Tibial nerve (tissue), 4 donors: Measurements from ENCODE around the gene PRKAG3. TPM values are rescaled to one million over a fixed set of nuclear protein-coding genes. Genes with fewer than 3 reads are reported as not detected.

ENCODE experiments used
- DNase-seq, 2 donors: peaks; one replicate each; pipeline ENCODE4 v3.0.0-alpha.2; 2019; ENCODE audit warnings: low spot score in 2 of 2
- H3K27ac ChIP-seq, 4 donors: fragments of 200-600 bp; sonication (generic) in 3 of 4; one replicate each; pipeline ENCODE4 v1.5.1; 2017 to 2019; ENCODE audit warnings: mild to moderate bottlenecking in 1 of 4
- H3K27me3 ChIP-seq, 2 donors: fragments of 200-600 bp; sonication (generic) in 1 of 2; one replicate each; pipeline versions ENCODE4 v1.5.1 to v1.6.0; 2017 to 2019
- H3K36me3 ChIP-seq, 3 donors: fragments of 200-600 bp; sonication (generic); one replicate each; pipeline ENCODE4 v1.5.1; 2018 to 2019
- H3K4me1 ChIP-seq, 4 donors: fragments of 200-600 bp; sonication (generic) in 3 of 4; one replicate each; pipeline ENCODE4 v1.5.1; 2017 to 2019
- H3K4me3 ChIP-seq, 4 donors: fragments of 200-600 bp; sonication (generic) in 3 of 4; one replicate each; pipeline ENCODE4 v1.5.1; 2017 to 2019; ENCODE audit warnings: mild to moderate bottlenecking in 1 of 4, moderate library complexity in 1 of 4
- H3K9me3 ChIP-seq, 4 donors: fragments of 200-600 bp; sonication (generic) in 3 of 4; one replicate each; pipeline ENCODE4 v1.5.1; 2017 to 2019
- EP300 ChIP-seq, 2 donors: sonication (generic); formaldehyde crosslinking; IDR thresholded peaks; one replicate each; pipeline ENCODE4 v1.6.1; 2017; ENCODE audit warnings: antibody characterized with exemption in 2 of 2, mild to moderate bottlenecking in 1 of 2
- POLR2A ChIP-seq, 2 donors: fragments of 450-650 bp; IDR thresholded peaks; one replicate each; pipeline ENCODE4 v1.6.1; 2017; ENCODE audit warnings: antibody characterized with exemption in 2 of 2, mild to moderate bottlenecking in 2 of 2, moderate library complexity in 2 of 2
- WGBS, 2 donors: methylation state at CpG; one replicate each; pipeline ENCODE4 v1.1.5; 2018; 5-methylcytosine and 5-hydroxymethylcytosine counted together
- total RNA-seq, 4 donors: library from RNA; depleted of rRNA; stranded (reverse); fragments of >200 nt; gene quantifications; one replicate each; pipeline ENCODE4 v1.1.0, GENCODE V29; 2016
- TF ChIP-seq, protein P1 (sequence below), 5 experiments: fragments of 200-600 bp in 3 of 5; fragments of 450-650 bp in 2 of 5; sonication (generic) in 3 of 5; IDR thresholded peaks; one replicate each; pipeline ENCODE4 v1.5.1; 2016 to 2019; ENCODE audit warnings: antibody characterized with exemption in 5 of 5, mild to moderate bottlenecking in 3 of 5, moderate library complexity in 2 of 5

Gene PRKAG3
- total RNA-seq, 4 donors from 2014 or later, result not detected

DNA sequence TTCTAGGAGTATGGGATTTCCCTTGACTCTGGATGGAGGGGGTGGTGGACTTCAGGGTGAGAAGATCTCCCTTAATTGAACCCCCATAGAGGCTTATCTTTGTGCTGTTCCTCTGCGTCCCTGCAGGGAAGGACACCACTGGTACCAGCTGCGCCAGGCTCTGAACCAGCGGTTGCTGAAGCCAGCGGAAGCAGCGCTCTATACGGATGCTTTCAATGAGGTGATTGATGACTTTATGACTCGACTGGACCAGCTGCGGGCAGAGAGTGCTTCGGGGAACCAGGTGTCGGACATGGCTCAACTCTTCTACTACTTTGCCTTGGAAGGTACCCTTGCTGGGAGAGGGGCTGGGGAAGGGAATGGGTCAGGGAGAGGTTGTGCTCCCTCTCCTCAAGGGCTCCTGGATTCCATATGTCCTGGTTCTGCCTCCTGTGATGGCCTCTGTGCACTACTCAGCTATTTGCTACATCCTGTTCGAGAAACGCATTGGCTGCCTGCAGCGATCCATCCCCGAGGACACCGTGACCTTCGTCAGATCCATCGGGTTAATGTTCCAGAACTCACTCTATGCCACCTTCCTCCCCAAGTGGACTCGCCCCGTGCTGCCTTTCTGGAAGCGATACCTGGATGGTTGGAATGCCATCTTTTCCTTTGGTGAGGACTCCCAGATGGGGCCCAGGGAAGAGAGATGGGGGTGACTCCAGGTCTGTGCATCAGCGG lies 19.3 kb downstream of the PRKAG3 start:
- Histone ChIP-seq H3K9me3 (no peaks in the 10 kb centered on the region), H3K36me3 (peaks cover 0 to 64% (median 16%) of the 10 kb centered on the region in 3 donors), H3K4me1 (peaks cover 0 to 19% (median 0%) of the 10 kb centered on the region in 4 donors), H3K4me3 (no peak overlapping the region), H3K27ac (no peak overlapping the region), H3K27me3 (no peaks in the 10 kb centered on the region)
- 95 to 96% methylated on average over 21 of the region's 21 CpGs for WGBS, 2 donors
- no peak for DNase-seq
- TF ChIP-seq POLR2A (IDR thresholded peaks at IDR 0.05) (no peak), EP300 (IDR thresholded peaks at IDR 0.05) (no peak)
- TF ChIP-seq, protein P1, sequence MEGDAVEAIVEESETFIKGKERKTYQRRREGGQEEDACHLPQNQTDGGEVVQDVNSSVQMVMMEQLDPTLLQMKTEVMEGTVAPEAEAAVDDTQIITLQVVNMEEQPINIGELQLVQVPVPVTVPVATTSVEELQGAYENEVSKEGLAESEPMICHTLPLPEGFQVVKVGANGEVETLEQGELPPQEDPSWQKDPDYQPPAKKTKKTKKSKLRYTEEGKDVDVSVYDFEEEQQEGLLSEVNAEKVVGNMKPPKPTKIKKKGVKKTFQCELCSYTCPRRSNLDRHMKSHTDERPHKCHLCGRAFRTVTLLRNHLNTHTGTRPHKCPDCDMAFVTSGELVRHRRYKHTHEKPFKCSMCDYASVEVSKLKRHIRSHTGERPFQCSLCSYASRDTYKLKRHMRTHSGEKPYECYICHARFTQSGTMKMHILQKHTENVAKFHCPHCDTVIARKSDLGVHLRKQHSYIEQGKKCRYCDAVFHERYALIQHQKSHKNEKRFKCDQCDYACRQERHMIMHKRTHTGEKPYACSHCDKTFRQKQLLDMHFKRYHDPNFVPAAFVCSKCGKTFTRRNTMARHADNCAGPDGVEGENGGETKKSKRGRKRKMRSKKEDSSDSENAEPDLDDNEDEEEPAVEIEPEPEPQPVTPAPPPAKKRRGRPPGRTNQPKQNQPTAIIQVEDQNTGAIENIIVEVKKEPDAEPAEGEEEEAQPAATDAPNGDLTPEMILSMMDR (IDR thresholded peaks at IDR 0.05), result no peak

DNA sequence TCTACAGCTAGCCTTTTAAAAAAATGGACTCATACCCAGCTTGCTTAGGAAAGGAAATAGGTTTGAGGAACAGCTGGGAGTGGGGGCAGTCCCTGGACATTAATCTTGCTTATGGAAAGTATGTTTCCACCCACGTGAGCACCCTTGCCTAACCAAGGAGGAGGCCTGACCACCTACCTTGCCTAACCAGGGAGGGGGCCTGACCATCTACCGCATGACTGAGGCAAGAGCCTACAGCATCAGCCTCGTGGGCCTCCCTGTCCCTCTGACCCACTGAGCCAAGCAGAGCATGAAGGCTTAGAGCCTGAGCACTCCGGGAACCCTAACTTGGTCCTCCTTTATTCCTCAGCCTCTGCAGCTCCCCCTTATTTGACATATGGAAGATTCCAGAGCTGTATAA lies 20.2 kb downstream of the PRKAG3 start:
- DNase-seq, result no peak
- TF ChIP-seq EP300 (IDR thresholded peaks at IDR 0.05), result no peak
- TF ChIP-seq POLR2A (IDR thresholded peaks at IDR 0.05), result no peak
- TF ChIP-seq, protein P1 (IDR thresholded peaks at IDR 0.05), result no peak
- no peaks in the 10 kb centered on the region for H3K9me3 ChIP-seq
- no peak overlapping the region for H3K4me3 ChIP-seq
- no peaks in the 10 kb centered on the region for H3K27me3 ChIP-seq
- peaks cover 0 to 55% (median 16%) of the 10 kb centered on the region in 3 donors for H3K36me3 ChIP-seq
- WGBS, 2 donors, result 52 to 73% methylated on average over 4 of the region's 4 CpGs
- H3K4me1 ChIP-seq, result peaks cover 0 to 27% (median 4%) of the 10 kb centered on the region in 4 donors
- no peak overlapping the region for H3K27ac ChIP-seq

DNA sequence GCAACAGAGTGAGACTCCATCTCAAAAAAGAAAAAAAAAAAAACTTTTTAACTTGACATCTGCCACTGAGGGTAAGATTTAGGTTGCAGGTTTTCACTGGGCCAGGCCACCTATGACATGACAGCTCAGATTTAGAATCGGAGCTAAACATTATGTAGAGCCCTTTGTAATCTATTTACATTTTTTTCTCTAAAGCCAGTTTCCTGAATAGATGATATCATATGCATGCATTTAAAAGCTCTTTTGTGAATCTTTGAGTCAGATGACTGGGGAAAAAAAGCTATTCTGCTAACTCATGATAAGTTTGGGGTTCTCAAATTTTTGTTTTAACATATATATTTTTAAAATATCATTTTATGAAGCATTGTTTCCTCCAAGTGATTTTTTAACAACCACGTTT lies 21.3 kb downstream of the PRKAG3 start:
- no peak overlapping the region for H3K4me3 ChIP-seq
- H3K36me3 ChIP-seq, result peaks cover 0 to 44% (median 16%) of the 10 kb centered on the region in 3 donors
- H3K27ac ChIP-seq, result no peak overlapping the region
- WGBS, 2 donors, result 37 to 56% methylated on average over 2 of the region's 2 CpGs
- no peak for DNase-seq
- no peaks in the 10 kb centered on the region for H3K27me3 ChIP-seq
- TF ChIP-seq, protein P1 (IDR thresholded peaks at IDR 0.05), result no peak
- TF ChIP-seq POLR2A (IDR thresholded peaks at IDR 0.05) (no peak), EP300 (IDR thresholded peaks at IDR 0.05) (no peak)
- H3K9me3 ChIP-seq, result no peaks in the 10 kb centered on the region
- peaks cover 0 to 34% (median 10%) of the 10 kb centered on the region in 4 donors for H3K4me1 ChIP-seq

DNA sequence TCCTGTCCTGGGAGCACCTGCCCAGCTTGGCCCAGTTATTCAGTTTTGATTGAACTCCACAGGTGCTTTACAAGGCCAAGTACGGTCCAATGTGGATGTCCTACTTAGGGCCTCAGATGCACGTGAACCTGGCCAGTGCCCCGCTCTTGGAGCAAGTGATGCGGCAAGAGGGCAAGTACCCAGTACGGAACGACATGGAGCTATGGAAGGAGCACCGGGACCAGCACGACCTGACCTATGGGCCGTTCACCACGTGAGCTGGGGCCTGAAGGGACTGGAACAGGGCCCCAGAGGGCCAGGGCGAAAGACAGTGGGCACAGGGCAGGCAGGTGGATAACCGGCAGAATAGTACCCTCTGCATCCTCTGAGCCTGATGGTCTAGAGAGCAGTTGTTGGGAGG lies 22.1 kb downstream of the PRKAG3 start:
- peaks cover 0 to 37% (median 16%) of the 10 kb centered on the region in 3 donors for H3K36me3 ChIP-seq
- H3K4me1 ChIP-seq, result peaks cover 0 to 38% (median 10%) of the 10 kb centered on the region in 4 donors
- TF ChIP-seq EP300 (IDR thresholded peaks at IDR 0.05) (no peak), POLR2A (IDR thresholded peaks at IDR 0.05) (no peak)
- TF ChIP-seq, protein P1 (IDR thresholded peaks at IDR 0.05), result no peak
- no peak overlapping the region for H3K4me3 ChIP-seq
- no peak overlapping the region for H3K27ac ChIP-seq
- no peaks in the 10 kb centered on the region for H3K27me3 ChIP-seq
- WGBS, 2 donors, result 95% methylated on average over 12 of the region's 12 CpGs
- DNase-seq, result no peak
- peaks cover 0 to 4% (median 0%) of the 10 kb centered on the region in 4 donors for H3K9me3 ChIP-seq

DNA sequence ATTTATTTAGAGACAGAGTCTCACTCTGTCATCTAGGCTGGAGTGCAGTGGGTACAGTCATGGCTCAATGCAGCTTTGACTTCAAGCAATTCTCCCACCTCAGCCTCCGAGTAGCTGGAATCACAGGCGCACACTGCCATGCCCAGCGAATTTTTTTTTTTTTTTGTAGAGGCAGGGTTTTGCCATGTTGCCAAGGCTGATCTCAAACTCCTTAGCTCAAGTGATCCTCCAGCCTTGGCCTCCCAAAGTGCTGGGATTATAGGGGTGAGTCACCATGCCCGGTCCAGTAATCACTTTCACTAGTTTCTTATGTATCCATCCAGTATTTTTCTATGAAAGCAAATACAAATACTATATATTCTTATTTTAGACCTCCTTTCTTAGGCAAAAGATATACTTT lies 24.0 kb downstream of the PRKAG3 start:
- DNase-seq, result no peak
- TF ChIP-seq, protein P1 (IDR thresholded peaks at IDR 0.05), result no peak
- TF ChIP-seq EP300 (IDR thresholded peaks at IDR 0.05) (no peak), POLR2A (IDR thresholded peaks at IDR 0.05) (no peak)
- Histone ChIP-seq H3K27me3 (no peaks in the 10 kb centered on the region), H3K36me3 (peaks cover 0 to 18% (median under 1%) of the 10 kb centered on the region in 3 donors), H3K9me3 (peaks cover 0 to 10% (median 0%) of the 10 kb centered on the region in 4 donors), H3K4me1 (peaks cover 0 to 42% (median 10%) of the 10 kb centered on the region in 4 donors), H3K27ac (peak overlapping the region in 3 of 4 donors; percentile 67 to 92 (median 87)), H3K4me3 (no peak overlapping the region)
- WGBS, 2 donors, result 81 to 93% methylated on average over 4 of the region's 4 CpGs
